ENCODE results near the gene P3H1. TPM values are rescaled to one million over a fixed set of nuclear protein-coding genes. Genes with fewer than 3 reads are reported as not detected.

The P3H1 gene
- total RNA-seq, 1 experiment from 2014 or later = 32.9 TPM

GRCh38 chr1:42767510-42768000 lies 727 bp upstream of the P3H1 start:
- Histone ChIP-seq H3K4me3 (replicated peaks in 1 of 2; ENCODE audit: low read depth in 1 of 2, low read length in 2 of 2) (peak overlapping the region; percentile 76 to 84), H3K9me3 (ENCODE audit: control insufficient read depth in 1 of 2, insufficient read depth in 1 of 2, low read depth in 1 of 2, low read length in 2 of 2) (no peaks in the 10 kb centered on the region), H3K4me1 (ENCODE audit: control insufficient read depth in 1 of 2, insufficient read depth in 2 of 2, low read length in 2 of 2) (peaks cover 11 to 18% of the 10 kb centered on the region in 2 experiments; a peak in 3 of 4 replicates), H3K27me3 (ENCODE audit: insufficient read depth, low read length) (no peaks in the 10 kb centered on the region), H3K9me2 (ENCODE audit: insufficient read depth) (no peaks in the 10 kb centered on the region), H3K27ac (ENCODE audit: low read depth, low read length) (peak overlapping the region; percentile 69), H3K79me2 (ENCODE audit: insufficient read depth, low read length) (peaks cover 19% of the 10 kb centered on the region), H4K20me1 (ENCODE audit: insufficient read depth) (no peaks in the 10 kb centered on the region; the same call in 1 of the 2 replicates), H3K36me3 (ENCODE audit: control insufficient read depth in 1 of 2, insufficient read depth in 2 of 2, low read length in 2 of 2) (no peaks in the 10 kb centered on the region), H3K9ac (ENCODE audit: low read length) (peak overlapping the region; percentile 81), H3K4me2 (ENCODE audit: low read length) (peak overlapping the region; percentile 77), H2AFZ (ENCODE audit: low read depth, low read length, poor library complexity, severe bottlenecking) (no peak overlapping the region)
- intact Hi-C loops (cut with micrococcal nuclease) = loop anchor here (10.0 kb wide), 1 partner anchor 1423 kb away; no protein-coding TSS in a partner anchor
- BruUV-seq (replicated peaks) = no TSS peak
- DNase-seq (ENCODE audit: low read depth, low spot score) (no peak), ATAC-seq (peak; percentile 28)
- ChIA-PET CTCF (interaction anchor here (0.7 to 3.4 kb wide), 8 partner anchors 9 to 306 kb away, joined by 3 to 25 read pairs (median 8); partner anchors contain the start of gene ZNF691), RAD21 (ENCODE audit: low non-redundant PET in 1 of 2, low total read pairs in 2 of 2, uncharacterized antibody in 2 of 2, unreplicated experiment in 2 of 2) (interaction anchor here (1.0 to 1.7 kb wide), 2 partner anchors 306 kb away, joined by 6 to 8 read pairs; no protein-coding TSS in a partner anchor), POLR2A (interaction anchor here (1.4 to 1.9 kb wide), 2 partner anchors 11 to 85 kb away, joined by 4 to 5 read pairs; partner anchors contain the start of gene YBX1)
- TF ChIP-seq REST (IDR thresholded peaks at IDR 0.05; ENCODE audit: low read depth) = no peak
- TF ChIP-seq ATF3 (IDR thresholded peaks at IDR 0.05) = no peak
- TF ChIP-seq POLR2AphosphoS5 (IDR thresholded peaks at IDR 0.05; ENCODE audit: low read depth, low read length) = no peak
- TF ChIP-seq POLR2A (IDR thresholded peaks at IDR 0.05; ENCODE audit: borderline replicate concordance, extremely low read depth, insufficient read depth, insufficient read length) = no peak
- no peak for TF ChIP-seq RAD21 (IDR thresholded peaks at IDR 0.05; ENCODE audit: low read depth)
- TF ChIP-seq ZBTB33 (IDR thresholded peaks at IDR 0.05; ENCODE audit: extremely low read depth, insufficient replicate concordance, low read length) = no peak
- no peak for TF ChIP-seq SRF (IDR thresholded peaks at IDR 0.05; ENCODE audit: low read depth)
- no peak for TF ChIP-seq SIN3A (IDR thresholded peaks at IDR 0.05; ENCODE audit: low read depth)
- no peak for TF ChIP-seq CEBPB (IDR thresholded peaks at IDR 0.05; ENCODE audit: low read depth)
- no peak for TF ChIP-seq ZNF274 (IDR thresholded peaks at IDR 0.05; ENCODE audit: low read depth, low read length)
- no peak for TF ChIP-seq TCF7L2 (IDR thresholded peaks at IDR 0.05; ENCODE audit: borderline replicate concordance, extremely low read depth, insufficient read depth, insufficient read length)
- no peak for TF ChIP-seq EGR1 (IDR thresholded peaks at IDR 0.05; ENCODE audit: low read depth)
- no peak for TF ChIP-seq EZH2 (IDR thresholded peaks at IDR 0.05)
- no peak; the same call in 1 of the 2 replicates for TF ChIP-seq MAX (IDR thresholded peaks at IDR 0.05)
- no peak for TF ChIP-seq CBX3 (IDR thresholded peaks at IDR 0.05; ENCODE audit: low read depth)
- TF ChIP-seq JUND (IDR thresholded peaks at IDR 0.05) = no peak
- no peak for TF ChIP-seq ZFX (IDR thresholded peaks at IDR 0.05)
- TF ChIP-seq CTCF (IDR thresholded peaks at IDR 0.05 in 2 of 3, conservative IDR thresholded peaks at IDR 0.05 in 1 of 3; ENCODE audit: borderline replicate concordance in 1 of 3, insufficient read depth in 1 of 3, low read depth in 2 of 3, low read length in 2 of 3) = no peak

Measured in HCT116 (cell line).